BLaER1 (cell line): ENCODE results near the gene CPTP.

Source experiments
- H3K27ac ChIP-seq: shearing (Covaris generic); formaldehyde crosslinking; 2 replicates; pipeline ENCODE4 v1.8.1; 2022
- H3K27me3 ChIP-seq: shearing (Covaris generic); formaldehyde crosslinking; 2 replicates; pipeline ENCODE4 v1.8.1; 2022
- H3K36me3 ChIP-seq: shearing (Covaris generic); formaldehyde crosslinking; 2 replicates; pipeline ENCODE4 v1.8.1; 2022
- H3K4me1 ChIP-seq: shearing (Covaris generic); formaldehyde crosslinking; 2 replicates; pipeline ENCODE4 v1.8.1; 2022
- H3K4me2 ChIP-seq: shearing (Covaris generic); formaldehyde crosslinking; 2 replicates; pipeline ENCODE4 v1.8.1; 2022
- H3K4me3 ChIP-seq: shearing (Covaris generic); formaldehyde crosslinking; 2 replicates; pipeline ENCODE4 v1.8.1; 2022
- H3K9ac ChIP-seq: shearing (Covaris generic); formaldehyde crosslinking; 2 replicates; pipeline ENCODE4 v1.8.1; 2022
- H3K9me3 ChIP-seq: shearing (Covaris generic); formaldehyde crosslinking; 2 replicates; pipeline ENCODE4 v1.8.1; 2022
- H4K20me1 ChIP-seq: shearing (Covaris generic); formaldehyde crosslinking; 2 replicates; pipeline ENCODE4 v1.8.1; 2022
- Cebpa-rat ChIP-seq: shearing (Covaris generic); IDR thresholded peaks from 2 replicates; pipeline ENCODE4 v1.8.1; 2022

CPTP gene

DNA sequence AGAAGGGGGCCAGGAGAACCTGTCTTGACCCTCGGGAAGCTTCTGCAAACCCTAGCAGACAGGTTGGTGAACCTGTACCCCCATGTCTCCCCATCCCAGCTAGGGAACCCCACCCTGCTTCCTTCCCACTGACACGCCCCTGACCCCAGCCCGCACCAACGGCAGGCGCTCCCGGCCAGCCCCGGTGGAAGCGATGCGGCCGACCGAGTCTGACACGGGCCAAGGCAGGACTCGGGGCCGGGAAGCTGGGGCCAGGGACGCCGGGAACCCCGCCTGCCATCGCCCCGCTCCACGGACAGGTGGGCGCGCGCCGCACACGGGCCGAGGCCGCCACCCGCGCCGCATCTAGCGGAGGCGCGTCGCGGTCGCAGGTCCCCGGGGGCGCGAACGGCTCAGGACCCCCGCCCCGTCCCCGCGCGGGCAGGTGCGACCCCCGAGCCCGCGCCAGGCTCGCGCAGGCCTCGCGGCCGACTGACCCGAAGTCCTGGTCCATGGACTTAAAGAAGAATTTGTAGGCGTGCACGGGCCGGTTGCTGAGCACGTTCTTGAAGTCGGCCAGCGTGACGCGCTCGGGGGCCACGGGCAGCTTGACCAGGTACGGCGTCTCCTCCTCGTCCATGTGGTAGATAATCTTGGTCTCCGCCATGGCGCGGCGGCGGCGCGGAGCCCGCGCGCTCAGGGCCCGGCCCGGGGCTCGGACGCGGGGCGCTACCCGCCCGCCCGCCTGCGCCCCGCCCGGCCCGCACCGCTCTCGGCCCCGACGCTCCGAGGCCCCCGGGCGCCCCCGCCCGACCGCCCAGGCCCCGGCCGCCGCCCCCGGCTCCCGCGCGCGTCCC, 24.0 kb downstream of the CPTP start:
- no peaks in the 10 kb centered on the region for H3K9me3 ChIP-seq
- TF ChIP-seq Cebpa-rat: no peak
- peak overlapping the region; percentile 83 for H3K27ac ChIP-seq
- H4K20me1 ChIP-seq: peaks cover 74% of the 10 kb centered on the region
- H3K27me3 ChIP-seq: peaks cover 18% of the 10 kb centered on the region
- peak overlapping the region; percentile 91 for H3K9ac ChIP-seq
- peak overlapping the region; percentile 95 for H3K4me3 ChIP-seq
- peak overlapping the region; percentile 99 for H3K4me2 ChIP-seq
- peaks cover 73% of the 10 kb centered on the region for H3K4me1 ChIP-seq
- no peaks in the 10 kb centered on the region for H3K36me3 ChIP-seq

DNA sequence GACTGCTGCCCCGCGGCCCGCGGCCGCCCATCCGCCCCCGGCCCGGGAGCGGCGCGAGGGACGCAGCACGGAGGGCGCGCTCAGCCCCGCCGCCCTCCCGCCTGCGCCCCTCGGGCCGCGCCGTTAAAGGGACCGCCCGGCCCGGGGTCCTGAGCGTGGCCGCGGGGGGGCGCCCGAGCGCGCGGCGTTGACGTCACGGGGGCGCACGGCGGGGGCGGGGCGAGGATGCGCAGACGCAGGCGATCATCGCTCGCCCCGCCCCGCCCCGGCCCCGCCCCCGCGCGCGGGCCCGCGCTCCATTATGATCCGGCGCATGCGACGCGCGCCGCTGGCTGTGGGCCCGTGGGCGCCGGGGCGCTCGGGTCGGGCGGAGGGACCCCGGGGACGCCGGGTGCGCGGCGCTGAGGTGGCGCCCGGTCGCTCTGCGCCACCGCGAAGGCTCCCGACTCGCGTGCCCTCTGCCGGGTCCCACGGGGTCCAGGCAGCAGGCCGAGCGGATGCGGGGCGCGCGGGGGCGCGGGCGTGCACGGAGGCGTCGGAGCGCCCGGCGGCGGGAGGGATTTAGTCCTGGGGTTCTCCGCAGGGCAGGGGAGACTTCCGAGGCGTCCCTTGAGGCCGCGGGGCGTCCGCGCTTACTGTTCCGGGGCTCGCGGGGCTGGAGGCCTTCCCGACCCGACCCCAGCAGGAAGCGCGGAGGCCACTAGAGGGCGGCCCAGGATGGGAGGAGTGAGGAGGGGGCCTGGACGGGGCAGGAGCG, 24.8 kb downstream of the CPTP start, which contains the start of gene DVL1:
Gene DVL1 (minus strand): TSS at position 163 of the 757 bp plus-strand sequence. CDS start 353 bp downstream, outside the sequence.
- Histone ChIP-seq H3K4me1 (peaks cover 73% of the 10 kb centered on the region), H3K9ac (peak within 1 kb of the TSS; percentile 93), H3K36me3 (no peaks in the 10 kb centered on the region), H3K27me3 (peaks cover 26% of the 10 kb centered on the region), H3K27ac (peak within 1 kb of the TSS; percentile 95), H3K4me2 (peak within 1 kb of the TSS; percentile 99), H3K4me3 (peak within 1 kb of the TSS; percentile 95), H4K20me1 (peaks cover 73% of the 10 kb centered on the region), H3K9me3 (no peaks in the 10 kb centered on the region)
- TF ChIP-seq Cebpa-rat: no peak

- Histone ChIP-seq H3K4me2 (peak overlapping the region; percentile 81), H3K27ac (no peak overlapping the region), H3K4me1 (peaks cover 55% of the 10 kb centered on the region), H3K27me3 (peaks cover 37% of the 10 kb centered on the region), H3K36me3 (no peaks in the 10 kb centered on the region), H3K9me3 (no peaks in the 10 kb centered on the region), H3K9ac (no peak overlapping the region), H4K20me1 (peaks cover 52% of the 10 kb centered on the region), H3K4me3 (no peak overlapping the region; the same call in 1 of the 2 replicates)
- TF ChIP-seq Cebpa-rat: no peak
Observed at GRCh38 chr1:1351511-1352427, 27.2 kb downstream of the CPTP start.

DNA sequence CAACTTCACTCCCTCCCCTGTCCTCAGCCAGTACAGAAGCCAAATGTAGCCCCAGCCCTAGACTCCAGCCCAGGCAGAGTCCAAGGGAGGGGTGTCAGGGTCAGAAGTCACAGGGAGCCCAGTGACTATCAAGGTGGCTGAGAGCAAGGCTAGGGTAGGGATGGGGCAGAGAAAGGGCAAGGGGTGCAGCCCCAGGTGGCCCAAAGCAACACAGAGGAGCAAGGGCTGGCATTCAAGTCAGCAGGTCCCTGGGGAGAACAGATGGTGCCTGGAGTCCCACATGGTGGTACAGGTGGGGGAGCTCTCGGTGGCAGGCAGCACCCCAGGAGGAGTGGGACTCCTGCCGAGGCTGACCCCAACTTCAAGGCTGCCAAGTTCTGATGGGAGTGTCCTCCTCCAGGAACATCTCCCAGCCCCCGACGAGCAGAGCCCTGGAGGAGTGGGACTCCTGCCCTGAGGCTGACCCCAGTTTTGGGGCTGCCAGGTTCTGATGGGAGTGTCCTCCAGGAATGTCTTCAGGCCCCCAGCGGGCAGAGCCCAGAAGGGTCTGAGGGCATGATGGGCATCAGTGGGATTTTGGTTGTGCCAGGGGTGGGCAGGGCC, 28.3 kb downstream of the CPTP start:
- Histone ChIP-seq H4K20me1 (peaks cover 41% of the 10 kb centered on the region), H3K4me3 (peak overlapping the region; percentile 4; the same call in 1 of the 2 replicates), H3K4me2 (peak overlapping the region; percentile 81), H3K9me3 (no peaks in the 10 kb centered on the region), H3K27ac (no peak overlapping the region), H3K4me1 (peaks cover 55% of the 10 kb centered on the region), H3K36me3 (no peaks in the 10 kb centered on the region), H3K27me3 (peaks cover 37% of the 10 kb centered on the region), H3K9ac (no peak overlapping the region)
- no peak for TF ChIP-seq Cebpa-rat

GRCh38 chr1:1353389-1354151, 29.0 kb downstream of the CPTP start:
- Histone ChIP-seq H3K9ac (no peak overlapping the region), H3K27me3 (peaks cover 37% of the 10 kb centered on the region), H3K4me3 (peak overlapping the region; percentile 45; the same call in 1 of the 2 replicates), H3K27ac (no peak overlapping the region), H3K4me1 (peaks cover 56% of the 10 kb centered on the region), H4K20me1 (peaks cover 34% of the 10 kb centered on the region), H3K9me3 (no peaks in the 10 kb centered on the region), H3K36me3 (no peaks in the 10 kb centered on the region), H3K4me2 (peak overlapping the region; percentile 81)
- no peak for TF ChIP-seq Cebpa-rat

DNA sequence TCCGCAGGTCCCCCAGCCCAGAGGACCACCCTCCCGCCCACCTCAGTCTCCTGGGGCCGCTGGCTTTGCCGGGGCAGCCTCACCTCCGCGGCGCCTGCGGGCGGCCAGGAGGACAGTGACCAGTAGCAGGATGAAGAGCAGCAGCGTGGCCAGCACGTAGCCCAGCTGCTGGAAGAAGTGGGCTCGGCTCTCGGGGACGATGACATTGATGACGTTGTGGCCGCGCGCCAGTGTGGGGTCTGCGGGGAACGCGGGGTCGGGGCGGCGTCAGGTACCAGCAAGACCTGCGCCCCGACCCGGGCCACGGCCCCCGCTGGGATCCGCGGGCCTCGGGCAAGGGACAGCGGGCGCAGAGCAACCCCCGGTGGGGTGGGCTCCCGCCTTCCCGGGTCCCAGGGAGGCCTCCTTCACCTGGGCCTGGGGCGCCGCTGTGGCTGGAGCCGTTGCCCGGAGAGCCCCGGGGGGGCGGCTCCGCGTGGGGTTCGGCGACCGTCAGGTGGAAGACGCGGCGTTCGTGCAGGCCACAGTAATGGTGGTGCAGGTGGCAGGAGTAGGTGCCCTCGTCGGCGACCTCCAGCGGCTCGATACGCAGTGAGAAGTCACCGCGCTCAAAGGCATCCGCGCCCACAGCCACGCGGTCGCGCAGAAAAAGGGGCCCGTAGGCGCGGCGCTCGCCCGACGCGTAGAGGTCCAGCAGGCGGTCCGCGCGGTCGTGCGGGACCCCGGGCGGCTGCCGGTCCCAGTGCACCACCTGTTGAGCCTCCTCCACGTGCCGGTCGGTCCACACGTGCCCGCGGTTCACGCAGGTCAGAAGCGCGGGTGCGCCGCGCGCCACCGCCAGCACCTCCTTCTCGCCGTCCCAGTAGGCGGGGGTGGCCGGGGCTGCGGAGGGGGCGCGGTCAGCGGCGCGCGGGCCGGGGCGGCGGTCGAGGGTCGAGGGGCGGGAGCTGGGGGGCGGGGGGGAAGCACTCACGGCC, 30.0 kb downstream of the CPTP start:
- peak overlapping the region; percentile 45 for H3K4me3 ChIP-seq

GRCh38 chr1:1355416-1355815, 30.8 kb downstream of the CPTP start:
- Histone ChIP-seq H3K27ac (no peak overlapping the region), H3K36me3 (no peaks in the 10 kb centered on the region), H3K27me3 (peaks cover 37% of the 10 kb centered on the region), H3K9ac (no peak overlapping the region), H3K4me3 (no peak overlapping the region), H3K4me2 (no peak overlapping the region), H3K4me1 (peaks cover 71% of the 10 kb centered on the region), H4K20me1 (peaks cover 31% of the 10 kb centered on the region), H3K9me3 (no peaks in the 10 kb centered on the region)
- TF ChIP-seq Cebpa-rat: no peak

More for the DNA sequence above, 30.0 kb downstream of the CPTP start:
- Histone ChIP-seq H3K9me3 (no peaks in the 10 kb centered on the region), H3K4me2 (peak overlapping the region; percentile 81), H3K27me3 (peaks cover 37% of the 10 kb centered on the region), H3K27ac (no peak overlapping the region), H3K36me3 (no peaks in the 10 kb centered on the region), H3K4me1 (peaks cover 65% of the 10 kb centered on the region), H4K20me1 (peaks cover 31% of the 10 kb centered on the region), H3K9ac (no peak overlapping the region)
- no peak for TF ChIP-seq Cebpa-rat
